H1 (cell line): ENCODE measurements around the gene SIRT6. TPM values are rescaled to one million over a fixed set of nuclear protein-coding genes. Genes with fewer than 3 reads are reported as not detected.

Experiments
- CTCF ChIA-PET: fragments of 300-600 bp; sonication (Branson Sonifier 250); formaldehyde crosslinking; loops from one replicate; lab custom pipeline; 2021; ENCODE audit not compliant: partially characterized antibody; lab: Charles Lee
- POLR2A ChIA-PET: fragments of 300-600 bp; sonication (Branson Sonifier 250); formaldehyde crosslinking; loops from one replicate; lab custom pipeline; 2021; ENCODE audit warnings: inconsistent platforms; ENCODE audit not compliant: partially characterized antibody; lab: Charles Lee
- DNase-seq, 2 experiments: peaks; one replicate each; pipeline versions ENCODE4 v3.0.0 to v3.0.0-alpha.2; 2010 to 2022; ENCODE audit warnings: low spot score in 2 of 2, low read depth in 1 of 2, mixed read lengths in 1 of 2
- FAIRE-seq: peaks from 2 replicates; lab custom pipeline; 2011; peaks lifted over from hg19 to GRCh38; lab: Jason Lieb, UNC
- H2AFZ ChIP-seq: 2 replicates; pipeline ENCODE4 v1.8.1; 2012; ENCODE audit warnings: low read length, inconsistent platforms
- H2AK5ac ChIP-seq: 2 replicates; pipeline ENCODE4 v1.6.1; 2013; ENCODE audit warnings: low read depth, low read length
- H2BK120ac ChIP-seq: replicated peaks from 2 replicates; pipeline ENCODE3; 2013; ENCODE audit warnings: low read depth, low read length, inconsistent platforms
- H2BK12ac ChIP-seq: 2 replicates; pipeline ENCODE4 v1.6.1; 2013; ENCODE audit warnings: low read depth, low read length
- H2BK15ac ChIP-seq: 2 replicates; pipeline ENCODE4 v1.6.1; 2013; ENCODE audit warnings: low read length
- H2BK20ac ChIP-seq: 2 replicates; pipeline ENCODE4 v1.6.1; 2013; ENCODE audit warnings: low read length
- H2BK5ac ChIP-seq: 2 replicates; pipeline ENCODE4 v1.6.1; 2013; ENCODE audit warnings: low read depth, low read length
- H3K14ac ChIP-seq: 2 replicates; pipeline ENCODE4 v1.6.1; 2013; ENCODE audit warnings: inconsistent platforms; ENCODE audit not compliant: insufficient read length
- H3K18ac ChIP-seq: 2 replicates; pipeline ENCODE4 v1.6.1; 2013; ENCODE audit warnings: low read length; ENCODE audit errors: extremely low read depth
- H3K23ac ChIP-seq: 2 replicates; pipeline ENCODE4 v1.6.1; 2013; ENCODE audit warnings: inconsistent platforms; ENCODE audit not compliant: insufficient read length
- H3K23me2 ChIP-seq: 2 replicates; pipeline ENCODE4 v1.6.1; 2013; ENCODE audit warnings: low read depth, low read length
- H3K27ac ChIP-seq: 2 replicates; pipeline ENCODE4 v1.6.1; 2011; ENCODE audit warnings: low read depth, low read length, inconsistent platforms
- H3K27me3 ChIP-seq, 4 experiments: replicated peaks in 1 of 4; 1 replicate in 1 of 4; 2 replicates in 3 of 4; pipeline versions ENCODE4 v1.6.1 to v1.8.1; 2011 to 2013; ENCODE audit warnings: low read length in 3 of 4, mild to moderate bottlenecking in 3 of 4, inconsistent platforms in 2 of 4, mixed read lengths in 2 of 4, moderate library complexity in 1 of 4; ENCODE audit not compliant: control insufficient read depth in 3 of 4, insufficient read depth in 3 of 4; ENCODE audit errors: extremely low read depth in 1 of 4
- H3K36me3 ChIP-seq, 4 experiments: 2 replicates each; pipeline versions ENCODE4 v1.6.1 to v1.8.1; 2011 to 2013; ENCODE audit warnings: mild to moderate bottlenecking in 4 of 4, low read length in 3 of 4, moderate library complexity in 2 of 4, control low read depth in 1 of 4, inconsistent platforms in 1 of 4; ENCODE audit not compliant: insufficient read depth in 4 of 4, control insufficient read depth in 2 of 4
- H3K4ac ChIP-seq: replicated peaks from 2 replicates; pipeline ENCODE3; 2013; ENCODE audit warnings: low read length, low read depth, mixed read lengths, inconsistent platforms; ENCODE audit not compliant: insufficient read length
- H3K4me1 ChIP-seq, 4 experiments: replicated peaks in 1 of 4; 1 replicate in 1 of 4; 2 replicates in 3 of 4; pipeline versions ENCODE4 v1.6.1 to v1.8.1; 2011 to 2013; ENCODE audit warnings: low read length in 3 of 4, inconsistent platforms in 2 of 4, mixed read lengths in 1 of 4; ENCODE audit not compliant: insufficient read depth in 4 of 4, control insufficient read depth in 3 of 4
- H3K4me2 ChIP-seq, 2 experiments: 2 replicates each; pipeline versions ENCODE4 v1.6.1 to v1.8.1; 2011 to 2013; ENCODE audit warnings: low read depth in 2 of 2, low read length in 2 of 2, control low read depth in 1 of 2, inconsistent platforms in 1 of 2, mild to moderate bottlenecking in 1 of 2; ENCODE audit not compliant: insufficient read depth in 1 of 2
- H3K4me3 ChIP-seq, 4 experiments: fragments of 200-600, 300-600 bp in 1 of 4; sonication (generic), shearing (Covaris generic), sonication (Bioruptor Twin) in 1 of 4; 2 replicates each; pipeline versions ENCODE4 v1.5.1 to v1.8.1; 2011 to 2016; ENCODE audit warnings: low read length in 4 of 4, low read depth in 3 of 4, control low read depth in 2 of 4, inconsistent platforms in 2 of 4, mild to moderate bottlenecking in 2 of 4, mixed read lengths in 1 of 4, moderate library complexity in 1 of 4; ENCODE audit not compliant: insufficient read depth in 2 of 4; ENCODE audit errors: extremely low read depth in 1 of 4
- H3K56ac ChIP-seq: replicated peaks from 2 replicates; pipeline ENCODE3; 2013; ENCODE audit warnings: low read depth, mild to moderate bottlenecking, mixed read lengths, low read length, inconsistent platforms; ENCODE audit not compliant: insufficient read length
- H3K79me1 ChIP-seq: 2 replicates; pipeline ENCODE4 v1.6.1; 2013; ENCODE audit warnings: low read depth, low read length, control low read depth
- H3K79me2 ChIP-seq, 2 experiments: 2 replicates each; pipeline versions ENCODE4 v1.6.1 to v1.8.1; 2012 to 2013; ENCODE audit warnings: low read length in 2 of 2, mild to moderate bottlenecking in 2 of 2, inconsistent platforms in 1 of 2; ENCODE audit not compliant: insufficient read depth in 2 of 2, control insufficient read depth in 1 of 2
- H3K9ac ChIP-seq, 4 experiments: replicated peaks in 1 of 4; 1 replicate in 1 of 4; 2 replicates in 3 of 4; pipeline versions ENCODE4 v1.6.1 to v1.8.1; 2011 to 2013; ENCODE audit warnings: low read depth in 3 of 4, low read length in 3 of 4, control low read depth in 2 of 4, mild to moderate bottlenecking in 2 of 4, moderate library complexity in 2 of 4, inconsistent platforms in 1 of 4; ENCODE audit errors: extremely low read depth in 1 of 4
- H3K9me3 ChIP-seq, 2 experiments: 2 replicates each; pipeline versions ENCODE4 v1.6.1 to v1.8.1; 2012 to 2013; ENCODE audit warnings: mild to moderate bottlenecking in 2 of 2, moderate library complexity in 2 of 2, control low read depth in 1 of 2, inconsistent platforms in 1 of 2, low read depth in 1 of 2, low read length in 1 of 2, mixed read lengths in 1 of 2; ENCODE audit not compliant: insufficient read depth in 2 of 2
- H4K20me1 ChIP-seq, 2 experiments: replicated peaks in 1 of 2; 2 replicates each; pipeline versions ENCODE3 to v1.8.1; 2011 to 2013; ENCODE audit warnings: inconsistent platforms in 2 of 2, low read length in 2 of 2, mild to moderate bottlenecking in 1 of 2; ENCODE audit not compliant: insufficient read depth in 2 of 2, control insufficient read depth in 1 of 2
- H4K5ac ChIP-seq: 2 replicates; pipeline ENCODE4 v1.6.1; 2013; ENCODE audit warnings: low read length, low read depth, mixed read lengths, inconsistent platforms; ENCODE audit not compliant: insufficient read length
- H4K8ac ChIP-seq: 2 replicates; pipeline ENCODE4 v1.8.0; 2013; ENCODE audit warnings: mild to moderate bottlenecking, moderate library complexity, low read length, inconsistent platforms; ENCODE audit not compliant: insufficient read depth; ENCODE audit errors: extremely low read depth
- H4K91ac ChIP-seq: replicated peaks from 2 replicates; pipeline ENCODE3; 2013; ENCODE audit warnings: low read length, mixed read lengths, inconsistent platforms; ENCODE audit not compliant: insufficient read length
- CTCF ChIP-seq, 3 experiments: IDR thresholded peaks; 1 replicate in 2 of 3; 2 replicates in 1 of 3; pipeline versions ENCODE4 v1.5.1 to v1.6.1; 2011; ENCODE audit warnings: low read length in 3 of 3, mild to moderate bottlenecking in 3 of 3, inconsistent platforms in 2 of 3, low read depth in 1 of 3, moderate library complexity in 1 of 3; ENCODE audit not compliant: insufficient read depth in 1 of 3; ENCODE audit errors: control extremely low read depth in 1 of 3
- HDAC2 ChIP-seq, 2 experiments: fragments of 300-600 bp in 1 of 2; sonication (generic) in 1 of 2; IDR thresholded peaks; 2 replicates each; pipeline ENCODE4 v1.6.1; 2011 to 2012; ENCODE audit warnings: low read depth in 2 of 2, low read length in 2 of 2, mild to moderate bottlenecking in 2 of 2, moderate library complexity in 2 of 2, borderline replicate concordance in 1 of 2, inconsistent platforms in 1 of 2
- HDAC6 ChIP-seq: IDR thresholded peaks from one replicate; pipeline ENCODE4 v1.7.1; 2012; ENCODE audit warnings: low read depth, mild to moderate bottlenecking, inconsistent platforms, low read length, moderate library complexity
- POLR2A ChIP-seq, 2 experiments: IDR thresholded peaks; 1 replicate in 1 of 2; 2 replicates in 1 of 2; pipeline ENCODE4 v1.6.1; 2011; ENCODE audit warnings: low read depth in 2 of 2, low read length in 2 of 2, mild to moderate bottlenecking in 2 of 2; ENCODE audit errors: control extremely low read depth in 1 of 2
- SAP30 ChIP-seq: fragments of 300-600 bp; sonication (generic); IDR thresholded peaks from 2 replicates; pipeline ENCODE4 v1.7.1; 2012; ENCODE audit warnings: low read length, moderate library complexity, mild to moderate bottlenecking, inconsistent platforms; ENCODE audit not compliant: insufficient read depth, insufficient replicate concordance
- SRF ChIP-seq: IDR thresholded peaks from 2 replicates; pipeline ENCODE4 v1.6.1; 2011; ENCODE audit warnings: mild to moderate bottlenecking, low read depth, low read length, moderate library complexity
- SUZ12 ChIP-seq: fragments of 200-600 bp; sonication (generic); IDR thresholded peaks from 2 replicates; pipeline ENCODE4 v1.6.1; 2012; ENCODE audit warnings: mild to moderate bottlenecking, inconsistent platforms, low read length, moderate library complexity, mixed read lengths
- TAF1 ChIP-seq: IDR thresholded peaks from 2 replicates; pipeline ENCODE4 v1.6.1; 2011; ENCODE audit warnings: mild to moderate bottlenecking, low read depth, low read length
- TCF12 ChIP-seq: IDR thresholded peaks from 2 replicates; pipeline ENCODE4 v1.6.1; 2011; ENCODE audit warnings: low read depth, mild to moderate bottlenecking, low read length
- WGBS, 2 experiments: shearing (Covaris generic) in 1 of 2; methylation state at CpG; one replicate each; pipeline versions ENCODE4 v1.1.6 to v1.1.7; 2013 to 2015; ENCODE audit warnings: low lambda C conversion rate in 2 of 2, mixed read lengths in 2 of 2, inconsistent platforms in 1 of 2, low coverage in 1 of 2, missing lambda C conversion rate in 1 of 2; ENCODE audit not compliant: insufficient replicate concordance in 2 of 2, insufficient coverage in 1 of 2, insufficient read length in 1 of 2; ENCODE audit errors: extremely low coverage in 1 of 2, missing lambda C conversion rate in 1 of 2; 5-methylcytosine and 5-hydroxymethylcytosine counted together
- polyA plus RNA-seq, 7 experiments: library from polyadenylated mRNA; depleted of rRNA in 3 of 7; stranded (reverse) in 5 of 7; unstranded in 2 of 7; fragments of >200 nt in 5 of 7; fragments of 200-250 nt in 2 of 7; gene quantifications; 1 replicate in 5 of 7; 2 replicates in 1 of 7; 4 replicates in 1 of 7; pipeline versions ENCODE4 v1.2.1 to v1.2.3, GENCODE V29; 2011 to 2013; ENCODE audit warnings: missing spikeins in 2 of 7, mixed read lengths in 2 of 7
- total RNA-seq: library from RNA; stranded (reverse); fragmentation: NEBNext Ultra II Directional; extraction: Animal tissue kit (Norgen Biotek cat#: 25700); gene quantifications from 2 replicates; pipeline ENCODE4 v1.2.1, GENCODE V29; 2021

SIRT6 gene
- total and polyA plus RNA-seq, 2 of the 8 experiments (the other 6 are each of a cell fraction or from before 2014, with no cell fraction given): 25.2 to 27.0 TPM

- Histone ChIP-seq H4K8ac (no peak overlapping the region; the same call in 1 of the 2 replicates), H3K79me2 (no peaks in the 10 kb centered on the region), H3K23ac (no peak overlapping the region), H3K4me1 (peaks cover 0 to 2% (median 0%) of the 10 kb centered on the region in 4 experiments; a peak in 3 of 7 replicates), H3K27me3 (peaks cover 0 to 7% (median 3%) of the 10 kb centered on the region in 4 experiments; a peak in 2 of 7 replicates), H2BK12ac (no peak overlapping the region), H2BK20ac (no peak overlapping the region), H3K79me1 (no peaks in the 10 kb centered on the region), H3K4me2 (peak overlapping the region; percentile 65 to 79), H3K9me3 (no peaks in the 10 kb centered on the region), H4K20me1 (no peaks in the 10 kb centered on the region), H3K9ac (no peak overlapping the region), H2AFZ (no peak overlapping the region), H2AK5ac (no peak overlapping the region), H3K18ac (no peak overlapping the region), H3K56ac (no peak overlapping the region), H4K91ac (no peak overlapping the region), H3K14ac (no peak overlapping the region), H2BK15ac (no peak overlapping the region), H2BK120ac (no peak overlapping the region), H2BK5ac (no peak overlapping the region), H4K5ac (peak overlapping the region; percentile 22), H3K4me3 (peak overlapping the region; percentile 23 to 87 (median 47); a peak in 7 of 8 replicates), H3K4ac (peak overlapping the region; percentile 74), H3K27ac (no peak overlapping the region), H3K36me3 (no peaks in the 10 kb centered on the region), H3K23me2 (peaks cover 4% of the 10 kb centered on the region)
- ChIA-PET POLR2A (interaction anchor here (1.0 to 1.4 kb wide), 2 partner anchors 8 to 222 kb away, joined by 3 to 4 read pairs; no protein-coding TSS in a partner anchor), CTCF (interaction anchor here (8.5 kb wide), 1 partner anchor 30 kb away, joined by 91 read pairs; no protein-coding TSS in a partner anchor)
- 33 to 100% methylated on average over 3 to 36 of the region's 70 CpGs for WGBS, 2 experiments
- FAIRE-seq: no peak
- peak in 1 of 2 experiments; percentile 80 for DNase-seq
- TF ChIP-seq SRF: no peak
- no peak for TF ChIP-seq HDAC2 (IDR thresholded peaks at IDR 0.05; ENCODE audit: borderline replicate concordance in 1 of 2, low read depth in 2 of 2, low read length in 2 of 2)
- TF ChIP-seq POLR2A (IDR thresholded peaks at IDR 0.05; ENCODE audit: control extremely low read depth in 1 of 2, low read depth in 2 of 2, low read length in 2 of 2): no peak
- TF ChIP-seq SUZ12: no peak
- TF ChIP-seq TCF12: no peak
- TF ChIP-seq CTCF (IDR thresholded peaks at IDR 0.05; ENCODE audit: control extremely low read depth in 1 of 3, insufficient read depth in 1 of 3, low read depth in 1 of 3, low read length in 3 of 3): no peak
- TF ChIP-seq SAP30: no peak
- TF ChIP-seq HDAC6: no peak
- TF ChIP-seq TAF1: no peak
These were observed 15.5 kb upstream of the SIRT6 start for GRCh38 chr19:4197625-4198466.
